Measurements from ENCODE around the gene NPAS3. TPM values are rescaled to one million over a fixed set of nuclear protein-coding genes. Genes with fewer than 3 reads are reported as not detected.

The NPAS3 gene
- total RNA-seq, 1 experiment from 2014 or later = not detected

GRCh38 chr14:33532553-33532952, 593.9 kb downstream of the NPAS3 start:
- H3F3A ChIP-seq (ENCODE audit: insufficient read depth, low read depth) = no peaks in the 10 kb centered on the region
- H2AFZ ChIP-seq = no peak overlapping the region
- no peaks in the 10 kb centered on the region for H4K20me1 ChIP-seq (ENCODE audit: insufficient read depth)
- no peaks in the 10 kb centered on the region for H3K9me3 ChIP-seq (ENCODE audit: insufficient read depth, low read depth)
- no peaks in the 10 kb centered on the region for H3K27me3 ChIP-seq (ENCODE audit: insufficient read depth, low read depth)
- H3K79me2 ChIP-seq (ENCODE audit: low read depth) = no peaks in the 10 kb centered on the region
- H3K4me1 ChIP-seq (replicated peaks; ENCODE audit: insufficient read depth) = no peaks in the 10 kb centered on the region
- DNase-seq = no peak
- H3K36me3 ChIP-seq (ENCODE audit: low read depth) = no peaks in the 10 kb centered on the region
- H3K4me2 ChIP-seq = no peak overlapping the region
- H3K4me3 ChIP-seq = no peak overlapping the region
- intact Hi-C loops (cut with micrococcal nuclease; ENCODE audit: unreplicated experiment) = no loop called here
- POLR2A ChIA-PET (ENCODE audit: unreplicated experiment) = no interaction called here
- TF ChIP-seq CTCF (conservative IDR thresholded peaks at IDR 0.05) = no peak
- no peak overlapping the region for H3K27ac ChIP-seq
- CTCF ChIA-PET = no interaction called here
- BruUV-seq (replicated peaks) = no TSS peak
- no peaks in the 10 kb centered on the region for H3K9me2 ChIP-seq (ENCODE audit: insufficient read depth)

GRCh38 chr14:33534104-33534503, 595.4 kb downstream of the NPAS3 start:
- Histone ChIP-seq H3K4me3 (no peak overlapping the region), H3K9me3 (ENCODE audit: insufficient read depth, low read depth) (no peaks in the 10 kb centered on the region), H3F3A (ENCODE audit: insufficient read depth, low read depth) (no peaks in the 10 kb centered on the region), H4K20me1 (ENCODE audit: insufficient read depth) (no peaks in the 10 kb centered on the region), H3K27ac (no peak overlapping the region), H3K4me1 (replicated peaks; ENCODE audit: insufficient read depth) (no peaks in the 10 kb centered on the region), H3K27me3 (ENCODE audit: insufficient read depth, low read depth) (no peaks in the 10 kb centered on the region), H3K9me2 (ENCODE audit: insufficient read depth) (no peaks in the 10 kb centered on the region), H3K79me2 (ENCODE audit: low read depth) (no peaks in the 10 kb centered on the region), H3K4me2 (no peak overlapping the region), H3K36me3 (ENCODE audit: low read depth) (no peaks in the 10 kb centered on the region), H2AFZ (no peak overlapping the region)
- no TSS peak for BruUV-seq (replicated peaks)
- ChIA-PET CTCF (no interaction called here), POLR2A (ENCODE audit: unreplicated experiment) (no interaction called here)
- intact Hi-C loops (cut with micrococcal nuclease; ENCODE audit: unreplicated experiment) = no loop called here
- TF ChIP-seq CTCF (conservative IDR thresholded peaks at IDR 0.05) (no peak), EZH2 (IDR thresholded peaks at IDR 0.05; ENCODE audit: low read depth) (no peak)
- DNase-seq = no peak

GRCh38 chr14:33534632-33535031, 596.0 kb downstream of the NPAS3 start:
- ChIA-PET CTCF (no interaction called here), POLR2A (ENCODE audit: unreplicated experiment) (no interaction called here)
- no peaks in the 10 kb centered on the region for H3K79me2 ChIP-seq (ENCODE audit: low read depth)
- H3K4me3 ChIP-seq = no peak overlapping the region
- BruUV-seq (replicated peaks) = no TSS peak
- no peaks in the 10 kb centered on the region for H3K9me2 ChIP-seq (ENCODE audit: insufficient read depth)
- H3K4me1 ChIP-seq (replicated peaks; ENCODE audit: insufficient read depth) = no peaks in the 10 kb centered on the region
- DNase-seq = no peak
- H3K4me2 ChIP-seq = no peak overlapping the region
- no peak overlapping the region for H2AFZ ChIP-seq
- intact Hi-C loops (cut with micrococcal nuclease; ENCODE audit: unreplicated experiment) = no loop called here
- H3K27ac ChIP-seq = no peak overlapping the region
- TF ChIP-seq CTCF (conservative IDR thresholded peaks at IDR 0.05) (no peak), EZH2 (IDR thresholded peaks at IDR 0.05; ENCODE audit: low read depth) (no peak)
- no peaks in the 10 kb centered on the region for H3F3A ChIP-seq (ENCODE audit: insufficient read depth, low read depth)
- no peaks in the 10 kb centered on the region for H3K36me3 ChIP-seq (ENCODE audit: low read depth)
- no peaks in the 10 kb centered on the region for H3K9me3 ChIP-seq (ENCODE audit: insufficient read depth, low read depth)
- H4K20me1 ChIP-seq (ENCODE audit: insufficient read depth) = no peaks in the 10 kb centered on the region
- no peaks in the 10 kb centered on the region for H3K27me3 ChIP-seq (ENCODE audit: insufficient read depth, low read depth)
